ENCODE data around the gene OSBPL2.

Gene OSBPL2

DNA sequence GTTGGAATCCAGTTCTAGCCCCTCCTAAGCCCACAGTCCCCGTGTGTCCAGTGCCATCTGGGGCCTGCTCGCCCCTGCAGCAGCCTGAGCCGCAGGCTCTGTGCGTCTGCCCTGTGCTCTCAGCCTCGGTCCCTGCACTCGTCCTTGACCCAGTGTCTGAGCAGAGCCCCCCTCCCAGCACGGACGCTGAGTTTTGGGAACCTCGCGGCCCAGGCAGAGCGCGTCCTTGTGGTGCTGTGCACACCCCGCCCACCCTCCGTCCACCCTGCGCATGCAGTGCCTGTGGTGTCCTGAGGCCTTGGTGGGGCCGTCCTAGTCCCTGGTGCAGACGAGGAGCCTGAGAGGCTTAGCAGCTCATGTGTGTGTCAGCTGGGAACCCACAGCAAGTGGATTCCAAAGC is 31.6 kb downstream of the OSBPL2 start:
- no peak overlapping the region for H2AFZ ChIP-seq (ENCODE audit: insufficient read depth, low read length, poor library complexity)
- H3K9me3 ChIP-seq (ENCODE audit: insufficient read depth, low read depth, low read length), result peaks cover 3% of the 10 kb centered on the region
- peaks cover 4% of the 10 kb centered on the region for H3K79me2 ChIP-seq (ENCODE audit: control insufficient read depth, insufficient read depth, low read length, poor library complexity)
- peak overlapping the region; percentile 69 for H4K91ac ChIP-seq (ENCODE audit: low read depth, low read length)
- peak overlapping the region; percentile 31 for H3K18ac ChIP-seq (ENCODE audit: low read length)
- H2BK12ac ChIP-seq (ENCODE audit: low read length), result peak overlapping the region; percentile 47
- no peak overlapping the region for H2BK5ac ChIP-seq (ENCODE audit: low read depth, low read length, poor library complexity)
- H2BK120ac ChIP-seq (ENCODE audit: insufficient read depth, low read length, poor library complexity), result peak overlapping the region; percentile 8
- no CpG with 5 or more reads among the region's 17 CpGs for WGBS (ENCODE audit: extremely low coverage, insufficient coverage, insufficient read length)
- peak overlapping the region; percentile 57 for H3K14ac ChIP-seq (ENCODE audit: low read length)
- peak overlapping the region; percentile 48 for H4K8ac ChIP-seq (ENCODE audit: low read depth, low read length)
- DNase-seq, result no peak
- H3K27me3 ChIP-seq (ENCODE audit: insufficient read depth, low read length), result no peaks in the 10 kb centered on the region
- no peak overlapping the region for H3K9ac ChIP-seq (ENCODE audit: low read length)
- no peak overlapping the region for H3K4ac ChIP-seq (ENCODE audit: low read depth, low read length)
- H3K27ac ChIP-seq (ENCODE audit: low read depth, low read length), result no peak overlapping the region
- H3K4me3 ChIP-seq (ENCODE audit: low read depth, low read length), result no peak overlapping the region
- no peak overlapping the region for H3K4me2 ChIP-seq (ENCODE audit: low read length)
- peaks cover 48 to 50% of the 10 kb centered on the region in 2 experiments for H3K36me3 ChIP-seq (ENCODE audit: control insufficient read depth in 1 of 2, insufficient read depth in 2 of 2, low read length in 2 of 2)
- peak overlapping the region; percentile 2 for H4K12ac ChIP-seq (ENCODE audit: low read depth, low read length)
- peaks cover 17 to 21% of the 10 kb centered on the region in 2 experiments for H3K4me1 ChIP-seq (ENCODE audit: control insufficient read depth in 1 of 2, insufficient read depth in 2 of 2, low read length in 2 of 2)
- no peak overlapping the region for H3K23ac ChIP-seq (ENCODE audit: low read length)
- peak overlapping the region; percentile 31 for H2AK5ac ChIP-seq (ENCODE audit: low read length)
- H3K79me1 ChIP-seq (ENCODE audit: low read length), result peaks cover 11% of the 10 kb centered on the region

GRCh38 chr20:62272200-62272599 is 33.9 kb downstream of the OSBPL2 start:
- H2BK120ac ChIP-seq (ENCODE audit: insufficient read depth, low read length, poor library complexity), result no peak overlapping the region
- peaks cover 4% of the 10 kb centered on the region for H3K79me2 ChIP-seq (ENCODE audit: control insufficient read depth, insufficient read depth, low read length, poor library complexity)
- peaks cover 11% of the 10 kb centered on the region for H3K79me1 ChIP-seq (ENCODE audit: low read length)
- no peak overlapping the region for H4K91ac ChIP-seq (ENCODE audit: low read depth, low read length)
- H2BK5ac ChIP-seq (ENCODE audit: low read depth, low read length, poor library complexity), result no peak overlapping the region
- H3K14ac ChIP-seq (ENCODE audit: low read length), result no peak overlapping the region
- H4K12ac ChIP-seq (ENCODE audit: low read depth, low read length), result no peak overlapping the region
- H2AK5ac ChIP-seq (ENCODE audit: low read length), result no peak overlapping the region
- H2AFZ ChIP-seq (ENCODE audit: insufficient read depth, low read length, poor library complexity), result no peak overlapping the region
- no peak for DNase-seq
- H4K8ac ChIP-seq (ENCODE audit: low read depth, low read length), result no peak overlapping the region
- no peak overlapping the region for H3K9ac ChIP-seq (ENCODE audit: low read length)
- no peak overlapping the region for H3K4ac ChIP-seq (ENCODE audit: low read depth, low read length)
- H3K27ac ChIP-seq (ENCODE audit: low read depth, low read length), result no peak overlapping the region
- no peak overlapping the region for H3K23ac ChIP-seq (ENCODE audit: low read length)
- H3K27me3 ChIP-seq (ENCODE audit: insufficient read depth, low read length), result no peaks in the 10 kb centered on the region
- no peak overlapping the region for H3K4me2 ChIP-seq (ENCODE audit: low read length)
- peaks cover 12 to 13% of the 10 kb centered on the region in 2 experiments for H3K4me1 ChIP-seq (ENCODE audit: control insufficient read depth in 1 of 2, insufficient read depth in 2 of 2, low read length in 2 of 2)
- no peak overlapping the region for H3K18ac ChIP-seq (ENCODE audit: low read length)
- H3K36me3 ChIP-seq (ENCODE audit: control insufficient read depth in 1 of 2, insufficient read depth in 2 of 2, low read length in 2 of 2), result peaks cover 40 to 46% of the 10 kb centered on the region in 2 experiments
- no peak overlapping the region for H2BK12ac ChIP-seq (ENCODE audit: low read length)
- WGBS (ENCODE audit: extremely low coverage, insufficient coverage, insufficient read length), result no CpG with 5 or more reads among the region's 10 CpGs
- no peaks in the 10 kb centered on the region for H3K9me3 ChIP-seq (ENCODE audit: insufficient read depth, low read depth, low read length)
- no peak overlapping the region for H3K4me3 ChIP-seq (ENCODE audit: low read depth, low read length)

- Histone ChIP-seq H3K27me3 (ENCODE audit: insufficient read depth, low read length) (no peaks in the 10 kb centered on the region), H4K8ac (ENCODE audit: low read depth, low read length) (no peak overlapping the region), H3K79me2 (ENCODE audit: control insufficient read depth, insufficient read depth, low read length, poor library complexity) (peaks cover 4% of the 10 kb centered on the region), H2AK5ac (ENCODE audit: low read length) (no peak overlapping the region), H3K4me2 (ENCODE audit: low read length) (no peak overlapping the region), H2BK5ac (ENCODE audit: low read depth, low read length, poor library complexity) (no peak overlapping the region), H3K4ac (ENCODE audit: low read depth, low read length) (no peak overlapping the region), H3K9me3 (ENCODE audit: insufficient read depth, low read depth, low read length) (peaks cover 2% of the 10 kb centered on the region), H2AFZ (ENCODE audit: insufficient read depth, low read length, poor library complexity) (no peak overlapping the region), H3K4me3 (ENCODE audit: low read depth, low read length) (no peak overlapping the region), H4K91ac (ENCODE audit: low read depth, low read length) (no peak overlapping the region), H3K9ac (ENCODE audit: low read length) (no peak overlapping the region), H3K27ac (ENCODE audit: low read depth, low read length) (no peak overlapping the region), H3K4me1 (ENCODE audit: control insufficient read depth in 1 of 2, insufficient read depth in 2 of 2, low read length in 2 of 2) (peaks cover 10 to 11% of the 10 kb centered on the region in 2 experiments), H3K23ac (ENCODE audit: low read length) (no peak overlapping the region), H2BK12ac (ENCODE audit: low read length) (no peak overlapping the region), H3K14ac (ENCODE audit: low read length) (no peak overlapping the region), H3K18ac (ENCODE audit: low read length) (no peak overlapping the region), H2BK120ac (ENCODE audit: insufficient read depth, low read length, poor library complexity) (no peak overlapping the region), H3K79me1 (ENCODE audit: low read length) (peaks cover 10% of the 10 kb centered on the region), H4K12ac (ENCODE audit: low read depth, low read length) (no peak overlapping the region), H3K36me3 (ENCODE audit: control insufficient read depth in 1 of 2, insufficient read depth in 2 of 2, low read length in 2 of 2) (peaks cover 42 to 50% of the 10 kb centered on the region in 2 experiments)
- WGBS (ENCODE audit: extremely low coverage, insufficient coverage, insufficient read length), result no CpG with 5 or more reads among the region's 18 CpGs
- DNase-seq, result no peak
Measured at GRCh38 chr20:62273416-62273815, 35.1 kb downstream of the OSBPL2 start.

GRCh38 chr20:62274332-62274950 is 36.1 kb downstream of the OSBPL2 start:
- no peak overlapping the region for H3K14ac ChIP-seq (ENCODE audit: low read length)
- no peak overlapping the region for H2BK120ac ChIP-seq (ENCODE audit: insufficient read depth, low read length, poor library complexity)
- peaks cover 6 to 8% of the 10 kb centered on the region in 2 experiments for H3K4me1 ChIP-seq (ENCODE audit: control insufficient read depth in 1 of 2, insufficient read depth in 2 of 2, low read length in 2 of 2)
- no peak overlapping the region for H2AK5ac ChIP-seq (ENCODE audit: low read length)
- no peak overlapping the region for H2AFZ ChIP-seq (ENCODE audit: insufficient read depth, low read length, poor library complexity)
- no peak overlapping the region for H3K27ac ChIP-seq (ENCODE audit: low read depth, low read length)
- H3K18ac ChIP-seq (ENCODE audit: low read length), result no peak overlapping the region
- H4K12ac ChIP-seq (ENCODE audit: low read depth, low read length), result no peak overlapping the region
- no peak overlapping the region for H2BK5ac ChIP-seq (ENCODE audit: low read depth, low read length, poor library complexity)
- H3K36me3 ChIP-seq (ENCODE audit: control insufficient read depth in 1 of 2, insufficient read depth in 2 of 2, low read length in 2 of 2), result peaks cover 50 to 58% of the 10 kb centered on the region in 2 experiments
- H3K9me3 ChIP-seq (ENCODE audit: insufficient read depth, low read depth, low read length), result peaks cover 2% of the 10 kb centered on the region
- H3K4ac ChIP-seq (ENCODE audit: low read depth, low read length), result no peak overlapping the region
- peaks cover 4% of the 10 kb centered on the region for H3K79me2 ChIP-seq (ENCODE audit: control insufficient read depth, insufficient read depth, low read length, poor library complexity)
- no peak for DNase-seq
- H3K4me2 ChIP-seq (ENCODE audit: low read length), result no peak overlapping the region
- WGBS (ENCODE audit: extremely low coverage, insufficient coverage, insufficient read length), result no CpG with 5 or more reads among the region's 13 CpGs
- H4K91ac ChIP-seq (ENCODE audit: low read depth, low read length), result no peak overlapping the region
- H3K27me3 ChIP-seq (ENCODE audit: insufficient read depth, low read length), result no peaks in the 10 kb centered on the region
- no peak overlapping the region for H2BK12ac ChIP-seq (ENCODE audit: low read length)
- no peak overlapping the region for H3K4me3 ChIP-seq (ENCODE audit: low read depth, low read length)
- H3K9ac ChIP-seq (ENCODE audit: low read length), result no peak overlapping the region
- H3K23ac ChIP-seq (ENCODE audit: low read length), result no peak overlapping the region
- no peak overlapping the region for H4K8ac ChIP-seq (ENCODE audit: low read depth, low read length)
- H3K79me1 ChIP-seq (ENCODE audit: low read length), result peaks cover 5% of the 10 kb centered on the region

Measured in trophoblast cell (in vitro differentiated cells and primary cell).